Measurements from ENCODE around the gene DXO.
"Not testable (repeated sequence)": the region's sequence is repeated elsewhere in the genome, so short reads cannot be mapped to it uniquely, and the experiment has no call there.

Gene DXO

GRCh38 chr6:31935021-31935420 lies 36.9 kb downstream of the DXO start:
- in situ Hi-C loops (cut with MboI; ENCODE audit: low sequenced_read_pairs): no loop called here

- in situ Hi-C loops (cut with MboI; ENCODE audit: low sequenced_read_pairs): no loop called here
These were observed 38.4 kb downstream of the DXO start for GRCh38 chr6:31933537-31933936.

GRCh38 chr6:31932137-31932536 lies 39.8 kb downstream of the DXO start:
- in situ Hi-C loops (cut with MboI; ENCODE audit: low sequenced_read_pairs): not testable (repeated sequence)

GRCh38 chr6:31930962-31931361 lies 41.0 kb downstream of the DXO start:
- in situ Hi-C loops (cut with MboI; ENCODE audit: low sequenced_read_pairs): no loop called here

- in situ Hi-C loops (cut with MboI; ENCODE audit: low sequenced_read_pairs): no loop called here
These were observed 43.3 kb downstream of the DXO start for GRCh38 chr6:31928672-31928939.

GRCh38 chr6:31927863-31928671 lies 43.9 kb downstream of the DXO start:
- in situ Hi-C loops (cut with MboI; ENCODE audit: low sequenced_read_pairs): no loop called here

- in situ Hi-C loops (cut with MboI; ENCODE audit: low sequenced_read_pairs): no loop called here
These were observed 44.6 kb downstream of the DXO start, which contains the start of gene C2 for GRCh38 chr6:31927242-31927862. C2 (plus strand) TSS chr6:31927717; CDS start chr6:31927753, 36 bp downstream.

GRCh38 chr6:31922942-31923341 lies 49.0 kb downstream of the DXO start:
- in situ Hi-C loops (cut with MboI; ENCODE audit: low sequenced_read_pairs): no loop called here

- in situ Hi-C loops (cut with MboI; ENCODE audit: low sequenced_read_pairs): no loop called here
These were observed 51.1 kb downstream of the DXO start for GRCh38 chr6:31920811-31921210.

Measured in HL-60/S4 treated with phorbol 12-myristate 13-acetate at 8.2 ng/mL for 4 days and 3 days (cell line).